RCC 7860 (cell line): ENCODE results near the gene GJA5.

ENCODE experiments used
- DNase-seq: peaks from one replicate; pipeline ENCODE4 v3.0.0-alpha.2; 2015; ENCODE audit warnings: low spot score
- FAIRE-seq: peaks from 2 replicates; lab custom pipeline; 2012; peaks lifted over from hg19 to GRCh38; lab: Jason Lieb, UNC

GJA5 gene

GRCh38 chr1:147762233-147763024, 2.0 kb upstream of the GJA5 start:
- no peak for FAIRE-seq

GRCh38 chr1:147758379-147759100, 1.9 kb downstream of the GJA5 start:
- DNase-seq (no peak), FAIRE-seq (no peak)

More at GRCh38 chr1:147762233-147763024, 2.0 kb upstream of the GJA5 start:
- no peak for DNase-seq

- FAIRE-seq (no peak), DNase-seq (no peak)
Measured at GRCh38 chr1:147757015-147757990, 3.1 kb downstream of the GJA5 start.

- DNase-seq (no peak), FAIRE-seq (no peak)
Measured at GRCh38 chr1:147756341-147756740, 4.1 kb downstream of the GJA5 start.

GRCh38 chr1:147754661-147755060, 5.7 kb downstream of the GJA5 start:
- FAIRE-seq (no peak), DNase-seq (no peak)

- no peak for FAIRE-seq
- DNase-seq: no peak
Measured at GRCh38 chr1:147753081-147753480, 7.3 kb downstream of the GJA5 start.

- FAIRE-seq (no peak), DNase-seq (no peak)
Measured at GRCh38 chr1:147752511-147752910, 7.9 kb downstream of the GJA5 start.

GRCh38 chr1:147751346-147751745, 9.1 kb downstream of the GJA5 start:
- DNase-seq (no peak), FAIRE-seq (no peak)

GRCh38 chr1:147750618-147751217, 9.7 kb downstream of the GJA5 start:
- FAIRE-seq (no peak), DNase-seq (no peak)

GRCh38 chr1:147749792-147750191, 10.6 kb downstream of the GJA5 start:
- FAIRE-seq: no peak
- DNase-seq: no peak

- no peak for DNase-seq
- no peak for FAIRE-seq
Measured at GRCh38 chr1:147748676-147749350, 11.6 kb downstream of the GJA5 start.

- no peak for DNase-seq
- no peak for FAIRE-seq
Measured at GRCh38 chr1:147747966-147748365, 12.4 kb downstream of the GJA5 start.

- DNase-seq (no peak), FAIRE-seq (no peak)
Measured at GRCh38 chr1:147745271-147745670, 15.1 kb downstream of the GJA5 start.

- FAIRE-seq: no peak
- DNase-seq: no peak
Measured at GRCh38 chr1:147741065-147741464, 19.3 kb downstream of the GJA5 start.

GRCh38 chr1:147740391-147740790, 20.0 kb downstream of the GJA5 start:
- FAIRE-seq (no peak), DNase-seq (no peak)

GRCh38 chr1:147738739-147739476, 21.5 kb downstream of the GJA5 start:
- FAIRE-seq: no peak
- no peak for DNase-seq

GRCh38 chr1:147738129-147738528, 22.3 kb downstream of the GJA5 start:
- FAIRE-seq: no peak
- no peak for DNase-seq

GRCh38 chr1:147736883-147737282, 23.5 kb downstream of the GJA5 start:
- no peak for DNase-seq
- FAIRE-seq: no peak

GRCh38 chr1:147735423-147735822, 25.0 kb downstream of the GJA5 start:
- FAIRE-seq (no peak), DNase-seq (no peak)
